Kidney (tissue), 14 donors: ENCODE measurements around the gene APOL2. TPM values are rescaled to one million over a fixed set of nuclear protein-coding genes. Genes with fewer than 3 reads are reported as not detected.
"Not testable (repeated sequence)": the region's sequence is repeated elsewhere in the genome, so short reads cannot be mapped to it uniquely, and the experiment has no call there.

Source experiments
- DNase-seq, 5 donors: peaks; one replicate each; pipeline ENCODE4 v3.0.0-alpha.2; 2013 to 2020
- FAIRE-seq: peaks from 2 replicates; lab custom pipeline; 2012; peaks lifted over from hg19 to GRCh38; lab: Jason Lieb, UNC
- H3K27ac ChIP-seq, 2 donors: one replicate each; pipeline ENCODE4 v1.7.0; 2013; ENCODE audit warnings: low read depth in 2 of 2, low read length in 2 of 2, inconsistent platforms in 1 of 2
- H3K27me3 ChIP-seq: one replicate; pipeline ENCODE4 v1.7.1; 2013; ENCODE audit warnings: low read length, inconsistent platforms; ENCODE audit not compliant: control insufficient read depth, insufficient read depth
- H3K36me3 ChIP-seq, 3 donors: one replicate each; pipeline versions ENCODE4 v1.7.0 to v1.7.1; 2013; ENCODE audit warnings: low read length in 3 of 3, control low read depth in 1 of 3, inconsistent platforms in 1 of 3; ENCODE audit not compliant: insufficient read depth in 3 of 3, control insufficient read depth in 2 of 3
- H3K4me1 ChIP-seq, 3 donors: one replicate each; pipeline versions ENCODE4 v1.7.0 to v1.7.1; 2013; ENCODE audit warnings: low read length in 3 of 3, inconsistent platforms in 1 of 3, low read depth in 1 of 3; ENCODE audit not compliant: control insufficient read depth in 2 of 3, insufficient read depth in 2 of 3
- H3K4me3 ChIP-seq, 3 donors: one replicate each; pipeline versions ENCODE4 v1.7.0 to v1.8.1; 2013; ENCODE audit warnings: low read length in 3 of 3, control low read depth in 1 of 3, inconsistent platforms in 1 of 3
- H3K9ac ChIP-seq, 3 donors: one replicate each; pipeline versions ENCODE4 v1.7.0 to v1.7.1; 2013; ENCODE audit warnings: low read length in 3 of 3, control low read depth in 1 of 3, inconsistent platforms in 1 of 3
- H3K9me3 ChIP-seq, 3 donors: one replicate each; pipeline versions ENCODE4 v1.7.0 to v1.7.1; 2013; ENCODE audit warnings: low read length in 3 of 3, control low read depth in 1 of 3, inconsistent platforms in 1 of 3; ENCODE audit not compliant: control insufficient read depth in 2 of 3, insufficient read depth in 1 of 3
- intact Hi-C: fragments of 100-400 bp; cut with DNase I; formaldehyde crosslinking; loops from one replicate; pipeline ENCODE4 v1.11.1; 2022
- polyA plus RNA-seq: library from polyadenylated mRNA; stranded (reverse); fragments of 350-450 nt; fragmentation: Illumina TruSeq; extraction: RNeasy Lipid Tissue Mini Kit (QIAGEN cat#74804); gene quantifications from one replicate; pipeline ENCODE4 v1.2.3, GENCODE V29; 2014; ENCODE audit warnings: low read depth, low replicate concordance; ENCODE audit not compliant: insufficient read depth
- total RNA-seq: library from RNA; stranded (reverse); fragmentation: NEBNext Ultra II Directional; extraction: Animal tissue kit (Norgen Biotek cat#: 25700); gene quantifications from one replicate; pipeline ENCODE4 v1.2.1, GENCODE V29; 2021
- TF ChIP-seq, protein P1 (sequence below): IDR thresholded peaks from 3 replicates; pipeline ENCODE4 v1.5.1; 2012; ENCODE audit warnings: mild to moderate bottlenecking, moderate library complexity, borderline replicate concordance; ENCODE audit not compliant: insufficient read depth; ENCODE audit errors: extremely low read depth
- donor health status: control.
- donor health status: control.
- donor health status: control.
- donor health status: control.
- donor health status: control.
- donor health status: DM: yes; HTN: yes; CAD: no.
- donor health status: Normal renal cell carcinoma (clear cell type).

APOL2 gene
- total and polyA plus RNA-seq, 2 donors from 2014 or later: 34.8 to 48.8 TPM

DNA sequence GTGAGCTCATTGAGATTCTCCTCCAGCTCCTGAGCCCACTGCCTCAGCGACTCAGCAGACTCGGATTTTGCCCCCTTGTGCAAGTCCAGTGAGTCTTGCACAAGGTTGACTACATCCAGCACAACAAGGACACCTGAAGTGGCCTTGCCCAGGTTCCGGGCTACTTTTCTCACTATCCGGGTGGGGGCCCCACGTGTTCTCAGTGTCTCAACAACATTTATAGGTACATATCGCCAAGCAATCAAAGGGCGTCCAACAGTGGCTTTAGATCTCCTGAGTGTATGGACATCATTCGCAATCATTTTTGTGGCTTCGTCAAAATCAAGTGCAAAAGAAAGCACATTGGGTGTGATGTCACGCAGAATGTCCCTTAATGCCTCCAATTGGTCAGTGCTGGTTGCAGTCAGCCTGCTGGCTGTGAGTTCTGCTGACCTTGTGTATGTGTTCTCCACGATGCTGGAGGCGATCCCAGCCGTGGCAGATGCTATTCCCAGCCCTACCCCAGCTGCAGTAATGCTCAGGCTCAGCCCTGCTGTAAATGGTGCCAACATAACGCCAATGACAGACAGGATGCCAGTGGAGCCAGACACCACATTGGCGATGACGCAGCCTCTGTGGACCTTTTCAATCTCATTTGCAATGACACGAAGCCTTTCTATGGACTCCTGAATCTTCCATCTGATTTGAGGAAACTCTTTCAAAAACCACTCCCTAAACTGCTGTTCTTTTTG is 48.1 kb downstream of the APOL2 start:
- Histone ChIP-seq H3K36me3 (no peaks in the 10 kb centered on the region), H3K4me3 (no peak overlapping the region), H3K27me3 (no peaks in the 10 kb centered on the region), H3K9me3 (no peaks in the 10 kb centered on the region), H3K27ac (no peak overlapping the region), H3K4me1 (peaks cover 0 to 4% (median 3%) of the 10 kb centered on the region in 3 donors), H3K9ac (no peak overlapping the region)
- no peak for FAIRE-seq
- intact Hi-C loops: no loop called here
- TF ChIP-seq, protein P1, sequence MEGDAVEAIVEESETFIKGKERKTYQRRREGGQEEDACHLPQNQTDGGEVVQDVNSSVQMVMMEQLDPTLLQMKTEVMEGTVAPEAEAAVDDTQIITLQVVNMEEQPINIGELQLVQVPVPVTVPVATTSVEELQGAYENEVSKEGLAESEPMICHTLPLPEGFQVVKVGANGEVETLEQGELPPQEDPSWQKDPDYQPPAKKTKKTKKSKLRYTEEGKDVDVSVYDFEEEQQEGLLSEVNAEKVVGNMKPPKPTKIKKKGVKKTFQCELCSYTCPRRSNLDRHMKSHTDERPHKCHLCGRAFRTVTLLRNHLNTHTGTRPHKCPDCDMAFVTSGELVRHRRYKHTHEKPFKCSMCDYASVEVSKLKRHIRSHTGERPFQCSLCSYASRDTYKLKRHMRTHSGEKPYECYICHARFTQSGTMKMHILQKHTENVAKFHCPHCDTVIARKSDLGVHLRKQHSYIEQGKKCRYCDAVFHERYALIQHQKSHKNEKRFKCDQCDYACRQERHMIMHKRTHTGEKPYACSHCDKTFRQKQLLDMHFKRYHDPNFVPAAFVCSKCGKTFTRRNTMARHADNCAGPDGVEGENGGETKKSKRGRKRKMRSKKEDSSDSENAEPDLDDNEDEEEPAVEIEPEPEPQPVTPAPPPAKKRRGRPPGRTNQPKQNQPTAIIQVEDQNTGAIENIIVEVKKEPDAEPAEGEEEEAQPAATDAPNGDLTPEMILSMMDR: no peak
- DNase-seq: peak in 1 of 5 donors; percentile 79

GRCh38 chr22:36187862-36188261 is 51.5 kb downstream of the APOL2 start:
- H3K36me3 ChIP-seq, intact Hi-C loops, H3K27ac ChIP-seq, H3K9me3 ChIP-seq, H3K9ac ChIP-seq, H3K4me3 ChIP-seq, H3K27me3 ChIP-seq, H3K4me1 ChIP-seq, FAIRE-seq, DNase-seq: not testable (repeated sequence)

GRCh38 chr22:36185828-36186624 is 53.3 kb downstream of the APOL2 start:
- intact Hi-C loops: no loop called here
- FAIRE-seq (no peak), DNase-seq (no peak)
- H3K27ac ChIP-seq: no peak overlapping the region
- no peak overlapping the region for H3K9ac ChIP-seq
- no peak overlapping the region for H3K4me3 ChIP-seq
- no peaks in the 10 kb centered on the region for H3K4me1 ChIP-seq
- H3K36me3 ChIP-seq: no peaks in the 10 kb centered on the region
- TF ChIP-seq, protein P1: no peak
- H3K27me3 ChIP-seq: no peaks in the 10 kb centered on the region
- no peaks in the 10 kb centered on the region for H3K9me3 ChIP-seq

GRCh38 chr22:36184433-36185025 is 54.8 kb downstream of the APOL2 start:
- intact Hi-C loops: no loop called here
- H3K4me1 ChIP-seq: no peaks in the 10 kb centered on the region
- no peak overlapping the region for H3K9ac ChIP-seq
- H3K27me3 ChIP-seq: no peaks in the 10 kb centered on the region
- TF ChIP-seq, protein P1: no peak
- DNase-seq (no peak), FAIRE-seq (no peak)
- no peak overlapping the region for H3K27ac ChIP-seq
- H3K36me3 ChIP-seq: no peaks in the 10 kb centered on the region
- H3K9me3 ChIP-seq: no peaks in the 10 kb centered on the region
- H3K4me3 ChIP-seq: no peak overlapping the region
